HG03378 (cell line): ENCODE results near the gene CYB561.

Source experiments
- ATAC-seq: cut with Tn5 transposase; IDR thresholded peaks from one replicate; pipeline ENCODE4 v1.9.1; 2021; ENCODE audit warnings: mild to moderate bottlenecking, moderate library complexity; ENCODE audit not compliant: unreplicated experiment

The CYB561 gene

GRCh38 chr17:63452046-63452961 is 6.2 kb upstream of the CYB561 start:
- ATAC-seq, result no peak

GRCh38 chr17:63451150-63451549 is 5.0 kb upstream of the CYB561 start:
- ATAC-seq, result no peak

GRCh38 chr17:63450551-63450950 is 4.4 kb upstream of the CYB561 start:
- ATAC-seq, result no peak

- no peak for ATAC-seq
These were observed 2.5 kb upstream of the CYB561 start for GRCh38 chr17:63448655-63449054.

GRCh38 chr17:63447471-63448009 is 1.4 kb upstream of the CYB561 start:
- no peak for ATAC-seq

- no peak for ATAC-seq
These were observed 806 bp upstream of the CYB561 start for GRCh38 chr17:63446753-63447470.

- no peak for ATAC-seq
These were observed 544 bp downstream of the CYB561 start for GRCh38 chr17:63445571-63445953.

- no peak for ATAC-seq
These were observed 1.0 kb downstream of the CYB561 start for GRCh38 chr17:63445065-63445464.

GRCh38 chr17:63444457-63444856 is 1.6 kb downstream of the CYB561 start:
- no peak for ATAC-seq

GRCh38 chr17:63443053-63443452 is 3.1 kb downstream of the CYB561 start:
- no peak for ATAC-seq

GRCh38 chr17:63442549-63443035 is 3.5 kb downstream of the CYB561 start:
- no peak for ATAC-seq

GRCh38 chr17:63442074-63442473 is 4.0 kb downstream of the CYB561 start:
- no peak for ATAC-seq

- ATAC-seq, result no peak
These were observed 4.5 kb downstream of the CYB561 start for GRCh38 chr17:63441654-63442053.

GRCh38 chr17:63440770-63441335 is 5.3 kb downstream of the CYB561 start:
- no peak for ATAC-seq

GRCh38 chr17:63440127-63440769 is 5.9 kb downstream of the CYB561 start:
- ATAC-seq, result no peak

GRCh38 chr17:63439687-63440086 is 6.4 kb downstream of the CYB561 start:
- ATAC-seq, result no peak

- ATAC-seq, result no peak
These were observed 7.7 kb downstream of the CYB561 start for GRCh38 chr17:63438092-63439051.

GRCh38 chr17:63437287-63438091 is 8.6 kb downstream of the CYB561 start:
- no peak for ATAC-seq
